HL-60 (cell line): ENCODE results near the gene PAH.

ENCODE experiments used
- POLR2AphosphoS5 ChIP-seq: IDR thresholded peaks from 2 replicates; pipeline ENCODE4 v1.6.1; 2012; ENCODE audit warnings: low read depth
- TF ChIP-seq, protein P1 (sequence below): IDR thresholded peaks from one replicate; pipeline ENCODE4 v1.5.1; 2011; ENCODE audit warnings: low read length, control low read depth, inconsistent platforms; ENCODE audit not compliant: insufficient read depth
- TF ChIP-seq, protein P2 (sequence below): IDR thresholded peaks from 2 replicates; pipeline ENCODE4 v1.6.1; 2012; ENCODE audit warnings: low read depth; ENCODE audit not compliant: insufficient replicate concordance

DNA sequence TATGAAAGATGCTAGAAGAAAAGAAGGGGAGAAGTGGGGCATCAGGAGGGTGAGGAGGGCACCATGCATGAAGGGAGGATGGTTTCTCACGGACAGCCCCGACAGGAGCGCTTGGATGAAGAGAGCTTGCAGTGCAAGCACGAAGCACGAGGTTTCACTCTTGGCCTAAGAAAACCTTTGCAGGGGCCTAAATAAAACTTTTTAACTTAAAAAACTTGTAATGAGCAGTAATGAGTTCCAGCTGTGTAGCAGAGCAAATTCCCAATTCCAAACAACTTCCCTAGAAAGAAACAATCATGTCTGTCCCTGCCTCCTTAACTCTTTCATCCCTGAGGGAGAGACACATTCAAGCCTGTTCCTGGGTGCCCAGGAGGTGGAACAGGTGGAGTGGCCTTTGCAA, 119.5 kb downstream of the PAH start:
- TF ChIP-seq, protein P1, sequence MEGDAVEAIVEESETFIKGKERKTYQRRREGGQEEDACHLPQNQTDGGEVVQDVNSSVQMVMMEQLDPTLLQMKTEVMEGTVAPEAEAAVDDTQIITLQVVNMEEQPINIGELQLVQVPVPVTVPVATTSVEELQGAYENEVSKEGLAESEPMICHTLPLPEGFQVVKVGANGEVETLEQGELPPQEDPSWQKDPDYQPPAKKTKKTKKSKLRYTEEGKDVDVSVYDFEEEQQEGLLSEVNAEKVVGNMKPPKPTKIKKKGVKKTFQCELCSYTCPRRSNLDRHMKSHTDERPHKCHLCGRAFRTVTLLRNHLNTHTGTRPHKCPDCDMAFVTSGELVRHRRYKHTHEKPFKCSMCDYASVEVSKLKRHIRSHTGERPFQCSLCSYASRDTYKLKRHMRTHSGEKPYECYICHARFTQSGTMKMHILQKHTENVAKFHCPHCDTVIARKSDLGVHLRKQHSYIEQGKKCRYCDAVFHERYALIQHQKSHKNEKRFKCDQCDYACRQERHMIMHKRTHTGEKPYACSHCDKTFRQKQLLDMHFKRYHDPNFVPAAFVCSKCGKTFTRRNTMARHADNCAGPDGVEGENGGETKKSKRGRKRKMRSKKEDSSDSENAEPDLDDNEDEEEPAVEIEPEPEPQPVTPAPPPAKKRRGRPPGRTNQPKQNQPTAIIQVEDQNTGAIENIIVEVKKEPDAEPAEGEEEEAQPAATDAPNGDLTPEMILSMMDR, result no peak
- no peak for TF ChIP-seq POLR2AphosphoS5
- TF ChIP-seq, protein P2, sequence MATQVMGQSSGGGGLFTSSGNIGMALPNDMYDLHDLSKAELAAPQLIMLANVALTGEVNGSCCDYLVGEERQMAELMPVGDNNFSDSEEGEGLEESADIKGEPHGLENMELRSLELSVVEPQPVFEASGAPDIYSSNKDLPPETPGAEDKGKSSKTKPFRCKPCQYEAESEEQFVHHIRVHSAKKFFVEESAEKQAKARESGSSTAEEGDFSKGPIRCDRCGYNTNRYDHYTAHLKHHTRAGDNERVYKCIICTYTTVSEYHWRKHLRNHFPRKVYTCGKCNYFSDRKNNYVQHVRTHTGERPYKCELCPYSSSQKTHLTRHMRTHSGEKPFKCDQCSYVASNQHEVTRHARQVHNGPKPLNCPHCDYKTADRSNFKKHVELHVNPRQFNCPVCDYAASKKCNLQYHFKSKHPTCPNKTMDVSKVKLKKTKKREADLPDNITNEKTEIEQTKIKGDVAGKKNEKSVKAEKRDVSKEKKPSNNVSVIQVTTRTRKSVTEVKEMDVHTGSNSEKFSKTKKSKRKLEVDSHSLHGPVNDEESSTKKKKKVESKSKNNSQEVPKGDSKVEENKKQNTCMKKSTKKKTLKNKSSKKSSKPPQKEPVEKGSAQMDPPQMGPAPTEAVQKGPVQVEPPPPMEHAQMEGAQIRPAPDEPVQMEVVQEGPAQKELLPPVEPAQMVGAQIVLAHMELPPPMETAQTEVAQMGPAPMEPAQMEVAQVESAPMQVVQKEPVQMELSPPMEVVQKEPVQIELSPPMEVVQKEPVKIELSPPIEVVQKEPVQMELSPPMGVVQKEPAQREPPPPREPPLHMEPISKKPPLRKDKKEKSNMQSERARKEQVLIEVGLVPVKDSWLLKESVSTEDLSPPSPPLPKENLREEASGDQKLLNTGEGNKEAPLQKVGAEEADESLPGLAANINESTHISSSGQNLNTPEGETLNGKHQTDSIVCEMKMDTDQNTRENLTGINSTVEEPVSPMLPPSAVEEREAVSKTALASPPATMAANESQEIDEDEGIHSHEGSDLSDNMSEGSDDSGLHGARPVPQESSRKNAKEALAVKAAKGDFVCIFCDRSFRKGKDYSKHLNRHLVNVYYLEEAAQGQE, result no peak
